GM20000 (cell line): ENCODE measurements around the gene GRXCR1.

ENCODE experiments used
- DNase-seq: peaks from one replicate; pipeline ENCODE4 v3.0.0; 2012; ENCODE audit warnings: low spot score
- CTCF ChIP-seq: IDR thresholded peaks from 2 replicates; pipeline ENCODE4 v1.5.1; 2012; ENCODE audit warnings: mild to moderate bottlenecking, control low read depth; ENCODE audit errors: extremely low read depth, missing control alignments

GRXCR1 gene

GRCh38 chr4:42892413-42892812 lies at the start of gene GRXCR1:
Gene GRXCR1, plus strand, starts transcription at chr4:42892713. Its CDS starts 554 bp downstream, at chr4:42893267.
- TF ChIP-seq CTCF = no peak

DNA sequence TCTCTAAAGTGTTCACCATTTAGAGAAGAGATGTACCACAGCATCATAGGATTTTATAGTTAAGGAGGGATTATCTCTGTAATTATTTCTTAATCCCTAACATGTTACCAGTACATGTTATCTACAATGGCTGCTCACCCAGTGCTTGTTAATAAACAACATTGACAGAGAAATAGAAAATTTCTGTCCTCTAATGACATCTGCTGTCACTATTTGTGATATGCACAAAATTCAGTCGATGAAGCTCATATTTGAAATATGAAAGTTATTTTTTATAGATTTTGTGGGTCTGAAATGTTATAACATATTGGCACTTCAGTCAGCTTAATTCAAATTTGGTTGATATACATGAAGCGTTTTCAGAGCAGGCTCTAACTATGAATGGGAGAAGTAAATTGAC lies 48.8 kb upstream of the GRXCR1 start:
- TF ChIP-seq CTCF = no peak
- DNase-seq = no peak

More at GRCh38 chr4:42892413-42892812, at the start of gene GRXCR1:
- no peak for DNase-seq

DNA sequence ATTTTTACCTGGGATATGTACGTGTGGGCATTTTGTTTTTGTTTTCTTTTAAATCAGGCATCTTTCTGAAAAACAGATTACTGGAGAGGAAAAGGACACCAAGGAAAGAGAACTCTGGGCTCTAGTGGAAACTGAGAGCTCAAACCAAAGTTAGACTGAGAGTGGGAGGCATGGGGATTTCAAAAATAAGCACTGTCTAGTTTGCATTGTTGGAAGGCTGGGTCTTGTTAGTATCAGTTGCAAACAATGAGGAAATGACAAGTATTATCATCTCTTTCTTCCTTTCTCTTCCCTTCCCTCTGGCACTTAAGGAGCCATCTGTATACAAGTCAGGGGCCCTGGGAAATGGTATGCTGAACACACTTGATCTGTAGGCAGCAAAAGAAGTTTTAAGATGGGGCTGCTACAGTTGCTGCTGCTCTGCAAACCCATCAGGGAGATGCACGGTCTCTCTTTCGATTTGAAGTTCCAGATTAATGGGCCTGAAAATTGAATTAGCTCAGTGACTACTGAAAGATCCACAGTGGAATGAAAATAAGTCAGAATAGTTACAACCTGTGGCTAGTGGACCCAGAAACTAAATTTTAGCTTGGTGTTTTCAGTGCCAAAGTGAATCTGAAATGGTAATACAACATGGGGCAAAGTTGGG lies 48.0 kb upstream of the GRXCR1 start:
- TF ChIP-seq CTCF = no peak
- DNase-seq = no peak

GRCh38 chr4:42845586-42845985 lies 46.9 kb upstream of the GRXCR1 start:
- TF ChIP-seq CTCF = no peak
- DNase-seq = no peak

GRCh38 chr4:42855779-42856178 lies 36.7 kb upstream of the GRXCR1 start:
- no peak for TF ChIP-seq CTCF
- DNase-seq = no peak

DNA sequence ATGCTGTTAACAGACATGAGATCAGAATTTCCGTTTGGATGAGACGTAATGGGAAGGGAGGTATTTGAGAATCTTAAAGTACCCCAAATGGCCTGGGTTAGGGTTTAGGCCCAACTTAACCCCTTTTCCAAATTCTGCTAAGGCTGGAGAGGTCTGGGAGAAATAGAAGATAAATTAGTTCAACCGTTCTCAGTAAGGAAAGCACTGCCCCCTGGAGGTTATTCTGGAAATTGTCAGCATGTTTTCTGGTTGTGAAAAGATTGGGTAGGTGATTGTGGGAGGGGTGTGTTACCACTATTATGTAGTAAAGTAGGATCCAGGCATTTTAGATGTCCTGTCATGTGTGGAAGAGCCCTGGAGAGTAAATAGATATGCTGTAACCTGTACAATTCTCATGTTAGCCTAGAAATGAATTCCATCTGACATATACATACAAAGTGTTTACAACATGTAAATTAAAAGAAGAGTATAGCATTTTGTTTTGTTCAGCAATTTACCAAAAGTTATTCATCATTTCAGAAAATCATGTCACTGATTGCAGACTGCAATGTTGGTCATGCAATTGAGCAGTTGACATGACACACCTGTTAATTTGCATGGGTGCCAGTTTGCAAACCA lies 26.8 kb upstream of the GRXCR1 start:
- DNase-seq = peak; percentile 23
- peak; percentile 31 for TF ChIP-seq CTCF

DNA sequence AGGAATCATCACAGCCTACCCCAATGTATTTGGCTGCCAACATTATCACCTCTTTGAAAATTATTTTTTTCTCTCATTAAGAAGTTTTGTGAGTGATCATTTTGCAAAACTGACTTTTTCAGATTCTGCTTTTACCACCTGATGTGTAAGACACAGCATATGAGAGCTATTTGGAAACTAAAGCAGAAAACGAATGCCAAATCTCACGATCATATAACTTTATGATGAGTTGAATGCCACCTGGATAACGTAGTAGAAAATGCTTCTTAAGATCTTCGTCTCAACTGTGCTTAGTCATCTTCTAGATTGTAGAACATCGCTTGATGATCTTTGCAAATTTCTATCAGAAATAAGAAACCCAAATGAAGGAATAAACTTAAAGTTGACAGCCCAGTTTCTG lies 21.3 kb upstream of the GRXCR1 start:
- TF ChIP-seq CTCF = no peak
- no peak for DNase-seq
